GM12892 (cell line): ENCODE data around the gene HNRNPA2B1.

Experiments used
- POLR2A ChIP-seq: IDR thresholded peaks from 2 replicates; pipeline ENCODE4 v1.6.1; 2011; ENCODE audit warnings: low read depth, low read length, control low read depth
- POLR2AphosphoS5 ChIP-seq: IDR thresholded peaks from 2 replicates; pipeline ENCODE4 v1.6.1; 2011; ENCODE audit warnings: low read depth, low read length, control low read depth

GRCh38 chr7:26160896-26161295, 39.6 kb downstream of the HNRNPA2B1 start:
- TF ChIP-seq POLR2A (no peak), POLR2AphosphoS5 (no peak)
